ENCODE results near the gene TOR1AIP2.

TOR1AIP2 gene

DNA sequence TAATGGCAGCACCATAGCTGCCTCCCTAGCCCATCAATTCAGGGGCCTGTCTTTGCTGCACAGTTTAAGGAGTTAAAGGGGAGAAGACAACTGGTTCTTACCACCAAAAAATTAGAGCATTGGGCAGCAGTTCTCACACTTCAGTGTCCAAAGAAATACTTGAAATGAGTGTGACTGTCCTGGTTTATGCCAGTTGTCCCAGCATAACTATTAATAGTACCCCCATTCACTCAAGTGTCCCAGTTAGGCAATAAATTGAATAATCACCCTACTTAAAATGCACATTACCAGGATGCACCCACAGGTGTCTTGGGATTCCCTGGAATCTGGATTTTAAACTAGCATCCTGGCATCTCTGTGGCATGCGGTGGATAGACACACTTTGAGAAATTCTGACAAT is 83.5 kb downstream of the TOR1AIP2 start:
- TF ChIP-seq, protein P1, sequence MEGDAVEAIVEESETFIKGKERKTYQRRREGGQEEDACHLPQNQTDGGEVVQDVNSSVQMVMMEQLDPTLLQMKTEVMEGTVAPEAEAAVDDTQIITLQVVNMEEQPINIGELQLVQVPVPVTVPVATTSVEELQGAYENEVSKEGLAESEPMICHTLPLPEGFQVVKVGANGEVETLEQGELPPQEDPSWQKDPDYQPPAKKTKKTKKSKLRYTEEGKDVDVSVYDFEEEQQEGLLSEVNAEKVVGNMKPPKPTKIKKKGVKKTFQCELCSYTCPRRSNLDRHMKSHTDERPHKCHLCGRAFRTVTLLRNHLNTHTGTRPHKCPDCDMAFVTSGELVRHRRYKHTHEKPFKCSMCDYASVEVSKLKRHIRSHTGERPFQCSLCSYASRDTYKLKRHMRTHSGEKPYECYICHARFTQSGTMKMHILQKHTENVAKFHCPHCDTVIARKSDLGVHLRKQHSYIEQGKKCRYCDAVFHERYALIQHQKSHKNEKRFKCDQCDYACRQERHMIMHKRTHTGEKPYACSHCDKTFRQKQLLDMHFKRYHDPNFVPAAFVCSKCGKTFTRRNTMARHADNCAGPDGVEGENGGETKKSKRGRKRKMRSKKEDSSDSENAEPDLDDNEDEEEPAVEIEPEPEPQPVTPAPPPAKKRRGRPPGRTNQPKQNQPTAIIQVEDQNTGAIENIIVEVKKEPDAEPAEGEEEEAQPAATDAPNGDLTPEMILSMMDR (IDR thresholded peaks at IDR 0.05; ENCODE audit: low read depth, low read length, missing control alignments) = no peak
- no peak for DNase-seq (ENCODE audit: extremely low read depth, low read depth)
- H3K4me3 ChIP-seq (replicated peaks; ENCODE audit: low read depth, low read length) = no peak overlapping the region

DNA sequence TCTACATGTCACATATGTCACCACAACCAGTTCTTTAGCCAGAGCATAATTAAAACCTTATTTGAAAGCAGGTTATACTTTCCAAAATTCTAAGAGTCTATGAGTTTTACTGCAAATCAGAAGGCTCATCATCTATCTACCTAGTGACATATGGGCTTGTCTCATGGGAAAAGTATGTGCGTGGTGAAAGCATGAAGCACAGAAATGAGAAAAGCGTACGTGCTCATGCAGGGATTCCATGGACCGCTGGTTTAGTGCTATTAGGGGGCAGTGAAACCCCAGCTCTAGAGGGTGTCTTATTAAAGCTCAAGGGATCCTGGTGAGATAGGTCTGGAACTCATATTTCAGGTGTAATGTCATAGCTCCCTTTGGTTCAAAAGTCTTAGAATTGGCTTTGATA is 84.3 kb downstream of the TOR1AIP2 start:
- DNase-seq (ENCODE audit: extremely low read depth, low read depth) = no peak
- TF ChIP-seq, protein P1 (IDR thresholded peaks at IDR 0.05; ENCODE audit: low read depth, low read length, missing control alignments) = no peak
- no peak overlapping the region for H3K4me3 ChIP-seq (replicated peaks; ENCODE audit: low read depth, low read length)

Measured in HFF-Myc (cell line).